PC-3 (cell line): Measurements from ENCODE around the gene DIS3L2. TPM values are rescaled to one million over a fixed set of nuclear protein-coding genes. Genes with fewer than 3 reads are reported as not detected.

Source experiments
- ATAC-seq: fragments of 200-7000 bp; cut with Tn5 transposase; 2 replicates; pipeline ENCODE4 v1.9.1; 2020; ENCODE audit warnings: mild to moderate bottlenecking, moderate library complexity
- BruUV-seq: library from RNA; stranded (reverse); fragments of 400-500 nt; replicated peaks from 2 replicates; lab custom pipeline; 2021; lab: Mats Ljungman, UMichigan
- CTCF ChIA-PET: fragments of 300-600 bp; sonication (Branson Sonifier 250); formaldehyde crosslinking; loops from one replicate; lab custom pipeline; 2022; ENCODE audit warnings: antibody characterized with exemption; lab: Charles Lee
- POLR2A ChIA-PET: fragments of 300-600 bp; sonication (Branson Sonifier 250); formaldehyde crosslinking; loops from one replicate; lab custom pipeline; 2022; ENCODE audit warnings: antibody characterized with exemption; ENCODE audit not compliant: unreplicated experiment; lab: Charles Lee
- DNase-seq: peaks from one replicate; pipeline ENCODE4 v3.0.0-alpha.2; 2015
- H2AFZ ChIP-seq: fragments of 300-600 bp; sonication (generic); 2 replicates; pipeline ENCODE4 v1.6.0; 2016; ENCODE audit warnings: antibody characterized with exemption, low read length
- H3F3A ChIP-seq: fragments of 300-600 bp; sonication (generic); one replicate; pipeline ENCODE4 v1.6.0; 2017; ENCODE audit warnings: antibody characterized with exemption, low read length, control low read depth, mild to moderate bottlenecking; ENCODE audit not compliant: unreplicated experiment
- H3K27ac ChIP-seq: fragments of 300-600 bp; sonication (generic); 2 replicates; pipeline ENCODE4 v1.5.1; 2016; ENCODE audit warnings: mild to moderate bottlenecking, low read length
- H3K27me3 ChIP-seq: fragments of 300-600 bp; sonication (generic); 2 replicates; pipeline ENCODE4 v1.6.1; 2016; ENCODE audit warnings: low read length, mixed read lengths
- H3K36me3 ChIP-seq: fragments of 300-600 bp; sonication (generic); 2 replicates; pipeline ENCODE4 v1.6.1; 2016; ENCODE audit warnings: low read depth, mixed run types, low read length, mixed read lengths
- H3K4me1 ChIP-seq: fragments of 300-600 bp; sonication (generic); 2 replicates; pipeline ENCODE4 v1.5.1; 2016; ENCODE audit warnings: low read length; ENCODE audit not compliant: insufficient read depth
- H3K4me2 ChIP-seq: fragments of 300-600 bp; sonication (generic); 2 replicates; pipeline ENCODE4 v1.6.0; 2016; ENCODE audit warnings: low read length
- H3K4me3 ChIP-seq: fragments of 300-600 bp; sonication (generic); 2 replicates; pipeline ENCODE4 v1.5.1; 2016; ENCODE audit warnings: mild to moderate bottlenecking, low read length, mixed read lengths
- H3K79me2 ChIP-seq: fragments of 300-600 bp; sonication (generic); 2 replicates; pipeline ENCODE4 v1.6.1; 2017; ENCODE audit warnings: low read length, mixed read lengths
- H3K9ac ChIP-seq: fragments of 300-600 bp; sonication (generic); 2 replicates; pipeline ENCODE4 v1.6.0; 2016; ENCODE audit warnings: mild to moderate bottlenecking, low read length
- H3K9me2 ChIP-seq: fragments of 300-600 bp; sonication (generic); replicated peaks from 2 replicates; pipeline ENCODE4 v1.6.1; 2016; ENCODE audit warnings: mixed run types, low read length, mixed read lengths
- H3K9me3 ChIP-seq: fragments of 300-600 bp; sonication (generic); 2 replicates; pipeline ENCODE4 v1.6.1; 2016; ENCODE audit warnings: low read length, mixed read lengths
- H4K20me1 ChIP-seq: fragments of 300-600 bp; sonication (generic); 2 replicates; pipeline ENCODE4 v1.6.1; 2016; ENCODE audit warnings: low read length, mixed read lengths
- CTCF ChIP-seq: fragments of 300-600 bp; sonication (generic); conservative IDR thresholded peaks from 2 replicates; pipeline ENCODE4 v1.5.1; 2017; ENCODE audit warnings: antibody characterized with exemption, low read depth, mild to moderate bottlenecking, low read length
- EZH2 ChIP-seq: fragments of 300-600 bp; sonication (generic); IDR thresholded peaks from one replicate; pipeline ENCODE4 v1.6.1; 2017; ENCODE audit warnings: antibody characterized with exemption, mild to moderate bottlenecking, low read length; ENCODE audit not compliant: unreplicated experiment
- EZH2phosphoT487 ChIP-seq: fragments of 300-600 bp; sonication (generic); IDR thresholded peaks from 2 replicates; pipeline ENCODE4 v1.6.1; 2018; ENCODE audit warnings: mild to moderate bottlenecking, antibody characterized with exemption, low read length, borderline replicate concordance
- intact Hi-C: fragments of 100-400 bp; cut with micrococcal nuclease; formaldehyde crosslinking; loops from 2 replicates; pipeline ENCODE4 v1.9.0; 2023
- total RNA-seq: library from RNA; depleted of rRNA; stranded (reverse); fragments of >200 nt; gene quantifications from 2 replicates; pipeline ENCODE4 v1.2.3, GENCODE V29; 2014

DIS3L2 gene
- total RNA-seq, 1 experiment from 2014 or later = 22.8 TPM

DNA sequence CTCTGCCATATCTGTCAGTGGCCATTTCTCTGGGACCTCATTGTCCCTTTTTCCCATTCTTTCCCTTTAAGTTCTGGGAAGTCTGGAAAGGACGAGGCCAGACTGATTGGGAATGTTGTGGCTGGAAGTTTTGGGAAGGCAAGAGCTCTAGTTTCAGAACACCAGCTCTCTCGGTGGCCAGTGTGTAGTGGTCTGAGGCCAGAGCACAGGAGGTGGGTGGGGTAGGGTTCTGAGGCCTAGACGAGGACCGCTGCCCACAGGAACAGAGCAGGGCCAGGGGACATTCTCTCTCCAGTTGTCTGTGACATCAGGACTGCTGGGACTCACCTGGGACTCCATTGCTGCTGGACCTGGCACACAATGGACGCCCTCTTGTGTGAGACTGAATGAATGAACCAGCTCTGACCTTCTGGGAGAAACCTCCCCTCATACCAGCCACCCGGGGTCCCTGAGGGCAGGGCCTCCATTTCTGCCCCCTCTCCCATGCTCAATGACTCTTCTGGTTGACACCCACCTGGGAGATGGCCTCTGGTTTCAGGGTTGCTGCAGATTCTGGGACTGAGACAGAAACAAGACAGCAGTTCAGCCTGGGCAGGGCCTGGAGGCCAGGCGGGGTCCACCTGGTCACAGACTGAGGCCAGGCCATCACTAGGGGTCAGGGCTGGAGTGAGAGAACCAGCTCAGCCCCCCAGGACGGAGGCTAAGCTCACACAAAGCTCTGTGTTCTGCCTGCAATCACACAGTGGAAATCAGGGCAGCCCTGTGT, 26.9 kb upstream of the DIS3L2 start:
- no peak overlapping the region for H3K4me3 ChIP-seq
- DNase-seq (no peak), ATAC-seq (no peak)
- intact Hi-C loops = no loop called here
- no peaks in the 10 kb centered on the region for H3K9me3 ChIP-seq
- no peaks in the 10 kb centered on the region for H3K27me3 ChIP-seq
- no peak for TF ChIP-seq CTCF
- no peak for TF ChIP-seq EZH2
- no peak for TF ChIP-seq EZH2phosphoT487
- ChIA-PET POLR2A (no interaction called here), CTCF (no interaction called here)
- H3K4me2 ChIP-seq = no peak overlapping the region
- H3K4me1 ChIP-seq = no peaks in the 10 kb centered on the region
- no peaks in the 10 kb centered on the region for H4K20me1 ChIP-seq
- H3K9ac ChIP-seq = no peak overlapping the region
- H3K36me3 ChIP-seq = no peaks in the 10 kb centered on the region
- no peak overlapping the region for H2AFZ ChIP-seq
- no peaks in the 10 kb centered on the region for H3K9me2 ChIP-seq
- no TSS peak for BruUV-seq
- H3K79me2 ChIP-seq = no peaks in the 10 kb centered on the region
- no peak overlapping the region for H3K27ac ChIP-seq
- no peaks in the 10 kb centered on the region for H3F3A ChIP-seq

- BruUV-seq = no TSS peak
- no peak for ATAC-seq
These were observed 26.3 kb upstream of the DIS3L2 start for GRCh38 chr2:231935207-231935524.

More at GRCh38 chr2:231935207-231935524, 26.3 kb upstream of the DIS3L2 start:
- Histone ChIP-seq H3K27ac (no peak overlapping the region), H3K4me2 (no peak overlapping the region), H3K9me3 (no peaks in the 10 kb centered on the region), H3K4me1 (no peaks in the 10 kb centered on the region), H3K9me2 (no peaks in the 10 kb centered on the region), H3K27me3 (no peaks in the 10 kb centered on the region), H3K36me3 (no peaks in the 10 kb centered on the region), H3K79me2 (no peaks in the 10 kb centered on the region), H2AFZ (no peak overlapping the region), H3K4me3 (no peak overlapping the region), H3K9ac (no peak overlapping the region), H4K20me1 (no peaks in the 10 kb centered on the region), H3F3A (no peaks in the 10 kb centered on the region)
- no peak for TF ChIP-seq CTCF
- no peak for DNase-seq
- intact Hi-C loops = no loop called here
- CTCF ChIA-PET = no interaction called here
- POLR2A ChIA-PET = no interaction called here
